Measurements from ENCODE around the gene ARHGAP30. TPM values are rescaled to one million over a fixed set of nuclear protein-coding genes. Genes with fewer than 3 reads are reported as not detected.

Gene ARHGAP30
- total and polyA plus RNA-seq, 9 donors: 1.6 to 9.3 (median 2.8) TPM

DNA sequence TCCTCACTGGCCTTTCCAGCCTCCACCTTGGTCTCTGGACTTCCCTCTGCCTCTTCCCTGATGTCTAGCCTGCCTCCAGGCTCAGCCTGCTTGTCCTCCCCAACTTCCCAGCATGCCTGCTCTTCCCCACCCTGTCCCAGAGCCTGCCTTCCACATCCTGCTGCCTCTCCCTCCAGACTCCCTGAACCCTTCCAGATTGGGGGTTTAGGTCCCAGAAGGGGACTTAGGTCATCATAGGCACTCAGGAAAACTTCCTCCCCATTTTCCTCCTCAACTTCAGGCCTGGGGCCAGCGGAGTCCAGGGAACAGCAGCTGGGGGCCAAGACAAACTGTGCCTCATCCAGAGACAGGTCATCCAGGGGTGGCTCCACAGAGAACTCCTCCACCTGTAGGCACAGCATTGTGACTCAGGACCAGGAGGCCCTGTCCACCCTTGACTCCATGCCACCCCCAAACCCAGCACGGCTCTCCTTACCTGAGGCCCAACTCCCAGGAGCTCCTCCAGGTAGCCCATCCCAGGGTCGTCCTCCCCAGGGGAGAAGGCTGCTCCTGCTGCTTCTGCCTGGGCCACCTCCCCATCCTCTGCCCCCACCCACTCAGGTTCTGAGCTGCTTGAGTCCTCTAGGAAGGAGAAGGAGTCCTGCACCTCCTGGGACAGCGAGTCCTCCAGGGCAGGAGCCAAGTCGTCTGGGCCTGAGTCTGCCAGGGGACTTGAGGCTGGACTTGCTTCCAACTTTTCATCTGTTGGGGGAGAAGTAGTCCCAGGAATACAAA, 20.6 kb downstream of the ARHGAP30 start:
- Histone ChIP-seq H3K27ac (no peak overlapping the region), H3K27me3 (no peaks in the 10 kb centered on the region), H3K9me3 (peaks cover 0 to 9% of the 10 kb centered on the region in 2 donors), H3K4me3 (no peak overlapping the region), H3K36me3 (no peaks in the 10 kb centered on the region), H3K4me1 (ENCODE audit: insufficient read depth) (peaks cover under 1% of the 10 kb centered on the region)
- intact Hi-C loops (cut with DNase I): loop anchor here in 2 of 4 donors (10.0 kb wide), 1 partner anchor 46 kb away; the partner anchor contains the start of gene KLHDC9 (in 2 of the 2)
- TF ChIP-seq, protein P1, sequence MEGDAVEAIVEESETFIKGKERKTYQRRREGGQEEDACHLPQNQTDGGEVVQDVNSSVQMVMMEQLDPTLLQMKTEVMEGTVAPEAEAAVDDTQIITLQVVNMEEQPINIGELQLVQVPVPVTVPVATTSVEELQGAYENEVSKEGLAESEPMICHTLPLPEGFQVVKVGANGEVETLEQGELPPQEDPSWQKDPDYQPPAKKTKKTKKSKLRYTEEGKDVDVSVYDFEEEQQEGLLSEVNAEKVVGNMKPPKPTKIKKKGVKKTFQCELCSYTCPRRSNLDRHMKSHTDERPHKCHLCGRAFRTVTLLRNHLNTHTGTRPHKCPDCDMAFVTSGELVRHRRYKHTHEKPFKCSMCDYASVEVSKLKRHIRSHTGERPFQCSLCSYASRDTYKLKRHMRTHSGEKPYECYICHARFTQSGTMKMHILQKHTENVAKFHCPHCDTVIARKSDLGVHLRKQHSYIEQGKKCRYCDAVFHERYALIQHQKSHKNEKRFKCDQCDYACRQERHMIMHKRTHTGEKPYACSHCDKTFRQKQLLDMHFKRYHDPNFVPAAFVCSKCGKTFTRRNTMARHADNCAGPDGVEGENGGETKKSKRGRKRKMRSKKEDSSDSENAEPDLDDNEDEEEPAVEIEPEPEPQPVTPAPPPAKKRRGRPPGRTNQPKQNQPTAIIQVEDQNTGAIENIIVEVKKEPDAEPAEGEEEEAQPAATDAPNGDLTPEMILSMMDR (IDR thresholded peaks at IDR 0.05): no peak
- TF ChIP-seq EP300 (IDR thresholded peaks at IDR 0.05) (no peak), POLR2A (IDR thresholded peaks at IDR 0.05) (no peak)
- 88 to 93% (median 91%) methylated on average over 5 of the region's 5 CpGs for WGBS, 3 donors
- DNase-seq: no peak

DNA sequence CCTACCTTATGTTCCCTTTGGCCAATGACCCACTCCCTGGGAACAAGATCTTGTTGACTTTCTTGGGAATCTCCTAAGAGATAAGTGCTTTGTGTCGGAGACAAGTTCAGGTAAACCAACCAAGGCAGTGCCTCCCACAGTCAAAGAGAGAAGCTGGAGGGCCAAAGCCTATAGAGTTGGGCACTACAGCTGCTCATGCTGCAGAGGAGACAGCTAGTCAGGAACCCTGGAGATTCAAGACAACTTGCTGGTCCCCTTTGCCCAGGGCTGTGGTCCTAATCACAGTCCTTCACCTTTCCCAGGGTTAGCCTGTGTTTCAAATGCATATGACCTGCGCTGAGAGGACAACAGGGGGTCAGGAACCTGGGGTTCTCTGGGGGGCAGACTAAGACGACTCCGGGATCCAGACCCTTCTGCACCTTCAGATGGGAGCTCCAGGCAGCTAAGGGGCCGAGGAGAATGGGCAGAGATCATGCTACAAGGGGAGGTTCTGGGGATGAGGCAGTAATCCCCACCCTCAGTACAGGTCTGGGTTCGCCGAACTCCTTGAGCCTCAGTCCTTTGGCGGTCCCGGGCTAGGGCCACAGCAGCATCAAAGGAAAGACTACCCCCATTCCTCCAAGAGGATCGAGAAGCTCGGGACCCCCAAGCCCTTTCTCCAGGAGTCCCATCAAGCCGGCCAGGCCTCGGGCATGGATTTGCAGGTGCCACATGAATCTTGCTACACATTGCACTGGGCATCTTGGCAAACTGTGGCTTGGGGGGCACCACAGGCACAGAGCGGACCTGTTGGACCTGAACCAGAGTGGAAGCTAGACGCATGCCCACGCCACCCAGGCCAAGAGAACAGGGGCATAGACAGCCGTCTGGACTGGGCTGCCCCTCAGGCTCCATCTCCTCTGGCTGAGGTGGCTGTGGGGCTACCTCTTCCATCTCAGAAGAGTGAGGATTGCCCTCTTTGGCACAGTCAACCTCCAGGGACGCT, 22.0 kb downstream of the ARHGAP30 start:
- H3K36me3 ChIP-seq: no peaks in the 10 kb centered on the region
- H3K4me1 ChIP-seq (ENCODE audit: insufficient read depth): peaks cover 2% of the 10 kb centered on the region
- no peak for DNase-seq
- WGBS, 3 donors: 95 to 97% (median 95%) methylated on average over 18 of the region's 18 CpGs
- intact Hi-C loops (cut with DNase I): loop anchor here in 2 of 4 donors (10.0 kb wide), 1 partner anchor 47 kb away; the partner anchor contains the start of gene KLHDC9 (in 2 of the 2)
- no peak overlapping the region for H3K27ac ChIP-seq
- peaks cover 0 to 9% of the 10 kb centered on the region in 2 donors for H3K9me3 ChIP-seq
- H3K4me3 ChIP-seq: no peak overlapping the region
- no peaks in the 10 kb centered on the region for H3K27me3 ChIP-seq
- TF ChIP-seq POLR2A (IDR thresholded peaks at IDR 0.05): no peak
- TF ChIP-seq, protein P1 (IDR thresholded peaks at IDR 0.05): no peak
- no peak for TF ChIP-seq EP300 (IDR thresholded peaks at IDR 0.05)

DNA sequence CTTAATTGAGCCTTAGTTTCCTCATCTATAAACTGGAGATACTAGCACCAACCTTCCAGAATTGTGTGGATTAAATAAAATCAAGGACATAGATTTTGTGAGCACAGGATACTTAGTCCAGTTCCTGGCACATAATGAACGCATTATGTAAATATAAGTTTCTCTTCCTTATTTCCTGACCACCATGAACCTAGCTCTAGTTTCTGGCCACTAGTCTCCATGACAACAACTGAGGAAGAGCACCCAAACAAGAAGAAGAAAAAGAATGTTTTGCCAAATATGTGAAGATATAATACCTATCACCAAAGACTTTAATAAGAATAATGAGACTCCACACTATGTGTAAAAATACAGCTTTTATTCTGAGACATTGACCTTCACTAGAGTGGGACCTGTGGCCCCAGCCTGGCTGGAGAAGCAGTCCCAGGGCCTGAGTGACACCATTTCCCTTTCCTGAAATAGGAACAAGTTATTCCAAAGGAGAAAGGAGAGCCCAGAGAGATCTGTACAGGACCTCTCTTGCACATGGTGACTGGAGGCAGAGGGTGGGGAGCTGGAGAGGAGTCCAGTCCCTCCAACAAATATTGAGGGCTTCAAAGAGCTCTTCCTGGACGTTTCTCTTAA, 23.0 kb downstream of the ARHGAP30 start:
- WGBS, 3 donors: 70 to 72% (median 72%) methylated on average over 2 of the region's 2 CpGs
- no peak overlapping the region for H3K4me3 ChIP-seq
- TF ChIP-seq, protein P1 (IDR thresholded peaks at IDR 0.05): no peak
- TF ChIP-seq EP300 (IDR thresholded peaks at IDR 0.05) (no peak), POLR2A (IDR thresholded peaks at IDR 0.05) (no peak)
- H3K9me3 ChIP-seq: peaks cover 0 to 9% of the 10 kb centered on the region in 2 donors
- no peak for DNase-seq
- intact Hi-C loops (cut with DNase I): loop anchor here in 2 of 4 donors (10.0 kb wide), 1 partner anchor 48 kb away; the partner anchor contains the start of gene KLHDC9 (in 2 of the 2)
- H3K27ac ChIP-seq: peak overlapping the region in 1 of 2 donors; percentile 92
- H3K27me3 ChIP-seq: no peaks in the 10 kb centered on the region
- H3K36me3 ChIP-seq: no peaks in the 10 kb centered on the region
- peaks cover 2% of the 10 kb centered on the region for H3K4me1 ChIP-seq (ENCODE audit: insufficient read depth)

Measured in ovary (tissue), 9 donors.